Pancreas (tissue), 10 donors: ENCODE data around the gene MRPL51. TPM values are rescaled to one million over a fixed set of nuclear protein-coding genes. Genes with fewer than 3 reads are reported as not detected.

Source experiments
- ATAC-seq, 4 donors: fragments of 200-7000 bp; cut with Tn5 transposase; one replicate each; pipeline versions ENCODE4 v1.8.0 to v1.9.1; 2020; ENCODE audit warnings: mild to moderate bottlenecking in 4 of 4, moderate library complexity in 4 of 4
- DNase-seq, 6 donors: peaks; one replicate each; pipeline ENCODE4 v3.0.0-alpha.2; 2020
- FAIRE-seq: peaks from 2 replicates; lab custom pipeline; 2012; peaks lifted over from hg19 to GRCh38; lab: Jason Lieb, UNC
- H3K27ac ChIP-seq, 4 donors: fragments of 200-600 bp; sonication (generic); 1 replicate in 3 of 4; 2 replicates in 1 of 4; pipeline versions ENCODE4 v1.5.0 to v1.8.0; 2020
- H3K27me3 ChIP-seq, 4 donors: fragments of 200-600 bp; one replicate each; pipeline ENCODE4 v1.8.0; 2021
- H3K36me3 ChIP-seq, 3 donors: fragments of 200-600 bp; sonication (generic) in 1 of 3; one replicate each; pipeline versions ENCODE4 v1.5.0 to v1.8.0; 2020 to 2021
- H3K4me1 ChIP-seq, 3 donors: fragments of 200-600 bp; one replicate each; pipeline ENCODE4 v1.8.0; 2021
- H3K4me3 ChIP-seq, 4 donors: fragments of 200-600 bp; sonication (generic) in 2 of 4; one replicate each; pipeline versions ENCODE4 v1.5.0 to v1.8.0; 2020 to 2021
- H3K9me3 ChIP-seq, 4 donors: fragments of 200-600 bp; one replicate each; pipeline ENCODE4 v1.8.0; 2021
- CTCF ChIP-seq, 4 donors: fragments of 200-600 bp; sonication (generic) in 3 of 4; IDR thresholded peaks; one replicate each; pipeline versions ENCODE4 v1.5.0 to v1.8.0; 2021; ENCODE audit warnings: antibody characterized with exemption in 4 of 4
- WGBS, 2 donors: extraction: QIAGEN DNeasy Blood & Tissue Kit; methylation state at CpG; one replicate each; pipeline ENCODE4 v1.1.7; 2013; 5-methylcytosine and 5-hydroxymethylcytosine counted together
- intact Hi-C, 3 donors: fragments of 100-400 bp; cut with DNase I; formaldehyde crosslinking; loops; one replicate each; pipeline versions ENCODE4 v1.11.1 to v1.14.2; 2022
- polyA plus RNA-seq, 2 donors: library from polyadenylated mRNA; stranded (reverse); fragments of 200-250 nt; gene quantifications; one replicate each; pipeline ENCODE4 v1.2.3, GENCODE V29; 2013
- total RNA-seq, 6 donors: library from RNA; stranded (reverse); fragmentation: NEBNext Ultra II Directional in 4 of 6; extraction: Animal tissue kit (Norgen Biotek cat#: 25700) in 4 of 6; gene quantifications; one replicate each; pipeline versions ENCODE4 v1.2.1 to v1.2.4, GENCODE V29; 2021 to 2023
- donor health status: healthy with polysubstance abuse.
- donor health status: DM: no; HTN: no; CAD: no; lungs with moderate emphysema.
- donor health status: DM: no; HTN: no; CAD: no.
- donor health status: control.
- donor health status: control.
- donor health status: Bipolar disorder and iron deficiency.
- donor health status: DM: yes; HTN: yes; CAD: no.
- donor health status: DM: no; HTN: no; CAD: no.
- donor health status: DM: no; HTN: no; CAD: no.
- donor health status: DM: yes; HTN: yes; CAD: no.

Gene MRPL51
- total and polyA plus RNA-seq, 8 donors, result 30.6 to 79.7 (median 66.9) TPM

DNA sequence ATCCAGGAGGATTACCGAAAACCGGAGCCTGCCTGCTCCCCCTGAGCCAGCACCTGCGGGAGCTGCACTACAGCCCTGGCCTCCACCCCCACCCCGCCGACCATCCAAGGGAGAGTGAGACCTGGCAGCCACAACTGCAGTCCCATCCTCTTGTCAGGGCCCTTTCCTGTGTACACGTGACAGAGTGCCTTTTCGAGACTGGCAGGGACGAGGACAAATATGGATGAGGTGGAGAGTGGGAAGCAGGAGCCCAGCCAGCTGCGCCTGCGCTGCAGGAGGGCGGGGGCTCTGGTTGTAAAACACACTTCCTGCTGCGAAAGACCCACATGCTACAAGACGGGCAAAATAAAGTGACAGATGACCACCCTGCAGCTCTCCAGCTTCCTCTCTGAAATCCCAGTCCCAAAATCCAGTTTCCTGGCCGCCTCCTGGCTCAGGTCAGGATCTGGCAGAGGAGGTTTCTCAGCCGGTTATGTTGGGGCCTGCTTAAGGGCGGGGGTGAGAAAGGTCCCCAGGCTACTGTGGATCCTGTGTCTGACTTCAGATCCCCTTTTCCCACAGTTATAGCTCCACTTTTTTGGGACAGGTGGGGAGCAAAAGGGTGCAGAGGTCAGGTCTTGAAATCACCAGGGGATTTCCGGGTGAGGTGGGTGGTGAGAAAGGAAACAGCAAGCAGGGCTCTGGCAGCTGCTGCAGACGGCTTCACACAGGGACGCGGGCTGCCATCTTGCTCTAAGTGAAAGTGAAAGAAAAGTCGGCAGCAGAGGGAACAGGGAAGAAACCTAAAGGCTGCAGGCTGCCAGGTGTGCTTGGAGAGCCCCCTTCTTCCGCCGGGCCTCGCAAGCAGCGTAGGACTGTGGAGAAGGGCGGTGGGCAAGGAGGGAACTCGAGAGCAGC is 41.5 kb downstream of the MRPL51 start, which contains the start of gene TAPBPL:
Gene TAPBPL, plus strand, starts transcription at position 695 of the 897 bp plus-strand sequence. CDS start 207 bp downstream, outside the sequence.
- H3K9me3 ChIP-seq, result no peaks in the 10 kb centered on the region
- H3K4me1 ChIP-seq, result peaks cover 0 to 12% (median 0%) of the 10 kb centered on the region in 3 donors
- 0 to 1% methylated on average over 27 of the region's 27 CpGs for WGBS, 2 donors
- H3K27ac ChIP-seq, result peak within 1 kb of the TSS; percentile 84 to 97 (median 94)
- DNase-seq (peak; percentile 80 to 91 (median 82)), FAIRE-seq (no peak), ATAC-seq (peak; percentile 86 to 92 (median 89))
- H3K36me3 ChIP-seq, result peaks cover 0 to 13% (median 6%) of the 10 kb centered on the region in 3 donors
- peak within 1 kb of the TSS; percentile 54 to 70 (median 60) for H3K4me3 ChIP-seq
- no peak for TF ChIP-seq CTCF (IDR thresholded peaks at IDR 0.05)
- no peaks in the 10 kb centered on the region for H3K27me3 ChIP-seq
- intact Hi-C loops, result loop anchor here in 1 of 3 donors (10.0 kb wide), 1 partner anchor 127 kb away; no protein-coding TSS in a partner anchor

DNA sequence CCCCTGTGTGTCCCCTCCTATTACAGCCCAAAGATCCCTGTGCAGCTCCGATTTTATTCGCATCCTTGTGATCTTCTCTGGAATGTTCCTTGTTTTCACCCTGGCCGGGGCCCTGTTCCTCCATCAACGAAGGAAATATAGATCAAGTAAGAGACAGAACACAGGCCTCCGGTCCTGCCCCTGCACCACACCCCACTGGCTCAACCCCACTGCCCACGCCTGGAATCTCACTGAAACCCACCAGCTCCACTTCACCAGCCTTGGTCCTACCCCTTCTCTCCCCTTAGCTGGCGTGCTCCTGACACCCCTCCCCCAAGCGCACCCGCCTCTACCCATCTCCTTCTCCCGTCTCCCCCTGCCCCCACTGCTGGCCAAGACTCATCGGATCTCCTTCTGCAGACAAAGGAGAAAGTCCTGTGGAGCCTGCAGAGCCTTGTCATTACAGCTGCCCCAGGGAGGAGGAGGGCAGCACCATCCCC is 42.2 kb downstream of the MRPL51 start:
- H3K4me1 ChIP-seq, result peaks cover 0 to 12% (median 0%) of the 10 kb centered on the region in 3 donors
- DNase-seq, result no peak
- H3K27ac ChIP-seq, result peak overlapping the region in 3 of 4 donors; percentile 93 to 97 (median 95)
- TF ChIP-seq CTCF (IDR thresholded peaks at IDR 0.05), result no peak
- H3K27me3 ChIP-seq, result no peaks in the 10 kb centered on the region
- intact Hi-C loops, result loop anchor here in 1 of 3 donors (10.0 kb wide), 1 partner anchor 126 kb away; no protein-coding TSS in a partner anchor
- peak overlapping the region; percentile 54 to 70 (median 60) for H3K4me3 ChIP-seq
- WGBS, 2 donors, result 16 to 24% methylated on average over 11 of the region's 11 CpGs
- no peaks in the 10 kb centered on the region for H3K9me3 ChIP-seq
- FAIRE-seq, result no peak
- peak in 3 of 4 donors; percentile 5 to 14 (median 5) for ATAC-seq
- H3K36me3 ChIP-seq, result peaks cover 0 to 13% (median 6%) of the 10 kb centered on the region in 3 donors

GRCh38 chr12:6450091-6450868 is 42.8 kb downstream of the MRPL51 start:
- WGBS, 2 donors, result 81 to 84% methylated on average over 16 of the region's 16 CpGs
- Histone ChIP-seq H3K27ac (no peak overlapping the region), H3K4me3 (peak overlapping the region in 3 of 4 donors; percentile 54 to 60 (median 59)), H3K9me3 (no peaks in the 10 kb centered on the region), H3K36me3 (peaks cover 0 to 13% (median 6%) of the 10 kb centered on the region in 3 donors), H3K27me3 (no peaks in the 10 kb centered on the region), H3K4me1 (peaks cover 0 to 12% (median 0%) of the 10 kb centered on the region in 3 donors)
- ATAC-seq, result no peak
- no peak for FAIRE-seq
- peak in 1 of 6 donors; percentile 40 for DNase-seq
- no peak for TF ChIP-seq CTCF (IDR thresholded peaks at IDR 0.05)
- intact Hi-C loops, result loop anchor here in 1 of 3 donors (10.0 kb wide), 1 partner anchor 125 kb away; no protein-coding TSS in a partner anchor

DNA sequence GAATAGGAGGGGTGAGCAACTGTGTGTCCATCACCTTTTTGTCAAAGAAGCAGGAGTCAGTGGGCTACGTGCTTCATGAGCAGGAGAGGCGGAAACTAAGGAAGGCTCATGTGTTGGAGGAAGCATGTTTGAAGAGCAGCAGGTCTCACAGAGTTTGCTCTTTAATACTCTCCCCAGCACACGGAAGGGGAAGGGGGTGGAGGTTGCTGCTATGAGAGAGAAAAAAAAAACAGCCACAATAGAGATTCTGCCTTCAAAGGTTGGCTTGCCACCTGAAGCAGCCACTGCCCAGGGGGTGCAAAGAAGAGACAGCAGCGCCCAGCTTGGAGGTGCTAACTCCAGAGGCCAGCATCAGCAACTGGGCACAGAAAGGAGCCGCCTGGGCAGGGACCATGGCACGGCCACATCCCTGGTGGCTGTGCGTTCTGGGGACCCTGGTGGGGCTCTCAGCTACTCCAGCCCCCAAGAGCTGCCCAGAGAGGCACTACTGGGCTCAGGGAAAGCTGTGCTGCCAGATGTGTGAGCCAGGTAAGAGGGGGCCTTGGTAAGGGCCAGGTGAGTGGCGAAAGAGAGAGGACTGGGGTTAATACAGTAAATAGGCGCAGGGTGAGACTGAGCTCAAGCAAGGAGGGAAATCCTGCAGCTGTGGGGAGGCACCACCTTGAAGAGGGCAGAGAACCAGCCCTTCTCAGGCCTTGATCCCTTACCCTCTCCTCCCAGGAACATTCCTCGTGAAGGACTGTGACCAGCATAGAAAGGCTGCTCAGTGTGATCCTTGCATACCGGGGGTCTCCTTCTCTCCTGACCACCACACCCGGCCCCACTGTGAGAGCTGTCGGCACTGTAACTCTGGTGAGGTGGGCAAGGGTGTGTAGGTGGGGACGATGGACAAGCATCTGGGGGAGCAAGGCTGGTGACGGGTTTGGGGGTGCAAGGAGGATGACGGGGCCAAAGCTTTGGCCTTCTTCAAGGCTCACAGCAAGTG is 48.1 kb downstream of the MRPL51 start, which contains the start of gene CD27:
Gene CD27, plus strand, starts transcription at position 252 of the 985 bp plus-strand sequence. Its CDS starts 141 bp downstream, at position 393.
- FAIRE-seq, result no peak
- H3K36me3 ChIP-seq, result no peaks in the 10 kb centered on the region
- H3K4me3 ChIP-seq, result no peak within 1 kb of the TSS
- H3K9me3 ChIP-seq, result no peaks in the 10 kb centered on the region
- DNase-seq, result peak in 1 of 6 donors; percentile 24
- H3K27me3 ChIP-seq, result no peaks in the 10 kb centered on the region
- TF ChIP-seq CTCF (IDR thresholded peaks at IDR 0.05), result no peak
- no peak within 1 kb of the TSS for H3K27ac ChIP-seq
- intact Hi-C loops, result no loop called here
- WGBS, 2 donors, result 83 to 89% methylated on average over 16 of the region's 16 CpGs
- H3K4me1 ChIP-seq, result no peaks in the 10 kb centered on the region
- no peak for ATAC-seq
